Smooth muscle cell of the brain vasculature (primary cell): ENCODE results near the gene SEMA7A.
"Not testable (repeated sequence)": the region's sequence is repeated elsewhere in the genome, so short reads cannot be mapped to it uniquely, and the experiment has no call there.

Source experiments
- DNase-seq: peaks from one replicate; pipeline ENCODE4 v3.0.0-alpha.2; 2012; ENCODE audit warnings: low read depth, low spot score

SEMA7A gene, protein sequence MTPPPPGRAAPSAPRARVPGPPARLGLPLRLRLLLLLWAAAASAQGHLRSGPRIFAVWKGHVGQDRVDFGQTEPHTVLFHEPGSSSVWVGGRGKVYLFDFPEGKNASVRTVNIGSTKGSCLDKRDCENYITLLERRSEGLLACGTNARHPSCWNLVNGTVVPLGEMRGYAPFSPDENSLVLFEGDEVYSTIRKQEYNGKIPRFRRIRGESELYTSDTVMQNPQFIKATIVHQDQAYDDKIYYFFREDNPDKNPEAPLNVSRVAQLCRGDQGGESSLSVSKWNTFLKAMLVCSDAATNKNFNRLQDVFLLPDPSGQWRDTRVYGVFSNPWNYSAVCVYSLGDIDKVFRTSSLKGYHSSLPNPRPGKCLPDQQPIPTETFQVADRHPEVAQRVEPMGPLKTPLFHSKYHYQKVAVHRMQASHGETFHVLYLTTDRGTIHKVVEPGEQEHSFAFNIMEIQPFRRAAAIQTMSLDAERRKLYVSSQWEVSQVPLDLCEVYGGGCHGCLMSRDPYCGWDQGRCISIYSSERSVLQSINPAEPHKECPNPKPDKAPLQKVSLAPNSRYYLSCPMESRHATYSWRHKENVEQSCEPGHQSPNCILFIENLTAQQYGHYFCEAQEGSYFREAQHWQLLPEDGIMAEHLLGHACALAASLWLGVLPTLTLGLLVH

GRCh38 chr15:74433592-74434262 is at the start of gene SEMA7A:
Gene SEMA7A, minus strand, starts transcription at chr15:74433958. Its CDS starts 40 bp downstream, at chr15:74433918.
- no peak for DNase-seq

GRCh38 chr15:74482661-74483060 is 48.9 kb upstream of the SEMA7A start:
- no peak for DNase-seq

- not testable (repeated sequence) for DNase-seq
Observed at GRCh38 chr15:74480364-74480763, 46.6 kb upstream of the SEMA7A start.

DNA sequence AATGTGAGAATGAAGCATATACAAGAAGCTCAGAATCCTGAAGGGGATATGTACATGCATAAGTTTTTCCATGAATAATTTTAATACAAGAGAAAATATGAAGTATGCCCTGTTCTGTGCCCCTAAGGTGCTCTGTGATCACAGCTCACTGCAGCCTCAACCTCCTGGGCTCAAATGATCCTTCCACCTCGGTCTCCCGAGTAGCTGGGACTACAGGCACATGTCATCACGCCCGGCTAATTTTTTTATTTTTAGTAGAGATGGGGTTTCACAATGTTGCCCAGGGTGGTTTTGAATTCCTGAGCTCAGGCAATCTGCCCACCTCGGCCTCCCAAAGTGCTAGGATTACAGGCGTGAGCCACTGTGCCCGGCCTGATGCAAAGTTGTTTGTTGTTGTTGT is 37.9 kb upstream of the SEMA7A start:
- DNase-seq: not testable (repeated sequence)

DNA sequence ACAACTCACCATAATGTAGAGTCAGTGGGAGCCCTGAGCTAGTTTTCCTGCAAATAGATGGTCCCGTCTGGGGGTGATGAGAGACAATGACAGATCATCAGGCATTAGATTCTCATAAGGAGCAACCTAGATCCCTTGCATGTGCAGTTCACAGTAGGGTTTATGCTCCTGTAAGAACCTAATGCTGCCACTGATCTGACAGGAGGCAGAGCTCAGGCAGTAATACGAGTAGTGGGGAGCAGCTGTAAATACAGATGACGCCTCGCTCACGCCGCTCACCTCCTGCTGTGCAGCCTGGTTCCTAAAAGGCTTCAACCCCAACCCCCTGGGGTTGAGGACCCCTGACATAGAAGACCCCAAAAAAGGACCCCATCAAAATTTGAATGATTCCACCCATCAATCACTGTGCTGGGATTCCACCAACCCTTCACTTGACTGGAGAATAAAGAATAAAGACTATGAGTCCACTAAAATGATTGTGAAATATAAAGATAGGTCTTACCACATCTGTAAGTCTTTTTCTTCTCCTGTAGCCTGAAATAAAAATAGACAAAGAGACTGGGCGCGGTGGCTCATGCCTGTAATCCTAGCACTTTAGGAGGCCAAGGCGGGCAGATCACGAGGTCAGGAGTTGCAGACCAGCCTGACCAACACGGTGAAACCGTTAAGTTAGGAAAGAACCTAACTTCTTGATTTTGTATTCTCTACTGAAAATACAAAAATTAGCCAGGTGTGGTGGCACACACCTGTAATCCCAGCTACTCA is 37.1 kb upstream of the SEMA7A start:
- DNase-seq: no peak

DNA sequence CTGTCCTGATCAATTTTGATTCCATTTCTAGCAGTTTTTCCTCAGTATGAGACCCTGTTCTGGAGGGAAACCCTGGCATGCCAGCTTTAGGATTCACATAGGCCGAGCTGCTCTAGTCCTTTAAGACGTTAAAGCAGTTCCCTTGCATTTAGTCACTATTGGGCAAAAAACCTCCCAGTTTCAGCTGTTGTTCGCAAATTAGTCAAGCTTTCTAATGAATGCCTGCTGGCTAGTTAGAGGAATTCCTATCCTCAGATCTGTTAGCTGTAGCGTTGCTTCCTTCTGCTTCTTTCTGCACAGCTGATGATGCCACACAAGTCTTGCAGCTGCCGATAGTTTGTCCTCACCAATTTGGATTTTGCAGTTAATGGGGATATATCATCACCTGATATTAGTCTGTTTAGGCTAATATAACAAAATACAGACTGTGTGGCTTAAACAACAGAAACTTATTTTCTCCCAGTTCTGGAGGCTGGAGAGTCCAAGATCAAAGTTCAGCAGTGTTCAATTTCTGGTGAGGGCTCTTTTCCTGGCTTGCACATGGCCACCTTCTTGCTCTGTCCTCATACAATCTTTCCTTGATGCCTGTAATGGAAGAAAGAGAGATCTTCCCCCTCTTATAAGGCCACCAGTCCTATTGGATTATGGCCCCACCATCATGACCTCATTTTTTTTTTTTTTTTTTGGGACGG is 34.7 kb upstream of the SEMA7A start:
- DNase-seq: no peak

- no peak for DNase-seq
Observed at GRCh38 chr15:74466570-74466969, 32.8 kb upstream of the SEMA7A start.

GRCh38 chr15:74464897-74465296 is 31.1 kb upstream of the SEMA7A start:
- DNase-seq: no peak

GRCh38 chr15:74464216-74464615 is 30.5 kb upstream of the SEMA7A start:
- no peak for DNase-seq

DNA sequence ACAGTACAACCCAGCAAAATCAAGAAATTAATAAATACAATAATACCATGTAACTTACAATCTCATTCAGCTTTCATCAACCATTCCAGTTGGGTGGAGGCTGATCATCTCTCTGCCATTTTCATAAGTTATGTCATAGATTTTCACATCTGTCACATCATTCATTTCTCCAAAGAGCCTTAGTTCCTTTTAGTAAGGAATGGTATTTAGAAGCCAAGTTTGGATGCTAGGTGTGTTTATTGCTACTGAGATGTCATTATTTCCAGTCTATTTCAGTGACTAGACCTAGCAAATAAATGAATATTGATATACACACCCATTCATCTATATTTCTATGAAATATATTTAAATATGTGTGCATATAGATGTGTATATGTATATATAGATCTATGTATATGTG is 29.9 kb upstream of the SEMA7A start:
- no peak for DNase-seq

DNA sequence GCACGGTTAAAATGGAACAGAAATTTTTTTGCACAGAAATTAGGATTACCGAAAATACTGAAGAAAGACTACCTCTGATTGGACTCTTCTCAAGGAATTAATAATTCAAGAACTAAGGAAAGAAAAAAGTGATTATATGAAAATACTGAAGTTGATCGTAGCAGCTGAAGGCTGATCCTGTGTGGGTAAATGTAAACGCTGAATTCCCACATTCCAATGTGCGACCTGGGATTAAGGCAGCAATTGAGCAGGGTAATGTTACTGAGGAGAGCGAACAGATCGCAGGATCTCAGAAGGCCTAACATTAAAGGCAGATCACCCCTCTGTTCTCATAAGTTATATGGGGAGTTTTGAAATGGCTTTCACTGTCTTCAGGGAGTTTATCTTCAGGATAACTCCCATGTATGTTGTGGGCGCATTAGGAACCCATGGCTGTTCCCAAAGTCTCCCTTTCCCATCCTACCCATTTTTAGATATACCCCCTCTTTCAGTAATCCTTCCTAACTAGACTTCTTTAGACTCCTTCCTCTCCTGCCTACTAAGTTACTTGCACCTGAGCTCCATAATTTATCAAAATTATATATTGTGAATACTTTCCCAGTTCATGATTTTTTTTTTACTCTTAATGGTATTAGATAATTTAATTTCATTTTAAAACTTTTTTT is 28.2 kb upstream of the SEMA7A start:
- DNase-seq: no peak

DNA sequence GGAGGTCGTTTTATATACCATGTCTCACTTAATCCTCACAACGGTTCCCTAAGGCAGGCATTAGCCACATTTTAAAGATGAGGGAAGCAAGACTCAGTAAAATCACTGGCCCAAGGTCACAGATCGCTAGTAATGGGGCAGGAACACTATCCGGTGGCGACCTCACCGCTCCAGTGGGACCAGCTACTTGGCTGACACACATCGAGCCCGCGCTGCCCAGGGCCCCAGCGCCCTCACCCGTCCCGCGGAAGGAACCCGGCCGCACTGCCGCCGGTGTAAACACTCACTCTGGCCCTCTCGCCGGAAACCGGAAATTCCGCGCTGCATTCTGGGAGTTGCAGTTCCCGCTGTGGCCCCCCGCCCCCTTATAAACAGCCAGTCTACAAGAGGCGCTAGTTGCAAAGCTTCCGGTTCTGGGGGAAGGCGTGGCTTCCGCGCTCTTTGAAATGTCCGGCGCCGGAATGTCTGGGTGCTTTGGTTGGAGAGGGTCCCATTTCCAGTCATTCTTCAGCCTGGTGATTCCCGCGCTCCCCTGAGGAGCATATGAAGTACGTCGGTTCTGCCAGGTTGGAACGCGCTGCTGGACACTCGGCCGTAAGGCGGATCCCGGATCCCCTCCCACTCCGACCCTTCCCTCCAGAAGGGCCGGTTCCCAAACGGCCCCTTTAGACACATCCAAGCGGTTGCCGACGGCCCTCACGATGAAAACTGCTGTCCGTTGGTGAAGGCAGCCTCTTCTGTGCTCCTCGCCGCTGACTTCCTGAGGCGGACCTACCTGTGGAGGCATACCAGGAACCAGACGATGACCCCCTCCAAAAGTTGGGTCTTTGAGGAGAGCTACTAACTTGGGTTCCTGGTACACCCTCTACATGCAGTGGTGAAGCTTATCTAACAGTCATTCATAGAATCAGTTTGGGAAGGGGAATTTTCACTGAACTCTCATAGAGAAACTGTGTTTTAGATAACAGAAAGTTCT is 27.4 kb upstream of the SEMA7A start, which contains the start of gene UBL7:
UBL7 (minus strand) TSS at position 290 of the 976 bp plus-strand sequence. CDS start 2,293 bp downstream, outside the sequence.
- peak; percentile 87 for DNase-seq

- no peak for DNase-seq
Observed at GRCh38 chr15:74460298-74460697, 26.5 kb upstream of the SEMA7A start.

DNA sequence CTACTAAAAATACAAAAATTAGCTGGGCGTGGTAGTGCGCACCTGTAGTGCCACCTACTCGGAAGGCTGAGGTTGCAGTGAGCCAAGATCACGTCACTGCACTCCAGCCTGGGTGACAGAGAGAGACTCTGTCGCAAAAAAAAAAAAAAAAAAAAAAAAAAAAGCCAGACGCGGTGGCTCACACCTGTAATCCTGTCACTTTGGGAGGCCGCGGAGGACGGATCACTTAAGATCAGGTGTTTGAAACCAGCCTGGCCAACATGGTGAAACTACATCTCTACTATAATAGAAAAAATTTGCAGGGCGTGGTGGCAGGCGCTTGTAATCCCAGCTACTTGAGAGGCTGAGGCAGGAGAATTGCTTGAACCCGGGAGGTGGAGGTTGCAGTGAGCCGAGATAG is 26.0 kb upstream of the SEMA7A start:
- not testable (repeated sequence) for DNase-seq

- DNase-seq: no peak
Observed at GRCh38 chr15:74458473-74458872, 24.7 kb upstream of the SEMA7A start.

- DNase-seq: not testable (repeated sequence)
Observed at GRCh38 chr15:74457036-74457435, 23.3 kb upstream of the SEMA7A start.

GRCh38 chr15:74454764-74455500 is 21.2 kb upstream of the SEMA7A start:
- no peak for DNase-seq

DNA sequence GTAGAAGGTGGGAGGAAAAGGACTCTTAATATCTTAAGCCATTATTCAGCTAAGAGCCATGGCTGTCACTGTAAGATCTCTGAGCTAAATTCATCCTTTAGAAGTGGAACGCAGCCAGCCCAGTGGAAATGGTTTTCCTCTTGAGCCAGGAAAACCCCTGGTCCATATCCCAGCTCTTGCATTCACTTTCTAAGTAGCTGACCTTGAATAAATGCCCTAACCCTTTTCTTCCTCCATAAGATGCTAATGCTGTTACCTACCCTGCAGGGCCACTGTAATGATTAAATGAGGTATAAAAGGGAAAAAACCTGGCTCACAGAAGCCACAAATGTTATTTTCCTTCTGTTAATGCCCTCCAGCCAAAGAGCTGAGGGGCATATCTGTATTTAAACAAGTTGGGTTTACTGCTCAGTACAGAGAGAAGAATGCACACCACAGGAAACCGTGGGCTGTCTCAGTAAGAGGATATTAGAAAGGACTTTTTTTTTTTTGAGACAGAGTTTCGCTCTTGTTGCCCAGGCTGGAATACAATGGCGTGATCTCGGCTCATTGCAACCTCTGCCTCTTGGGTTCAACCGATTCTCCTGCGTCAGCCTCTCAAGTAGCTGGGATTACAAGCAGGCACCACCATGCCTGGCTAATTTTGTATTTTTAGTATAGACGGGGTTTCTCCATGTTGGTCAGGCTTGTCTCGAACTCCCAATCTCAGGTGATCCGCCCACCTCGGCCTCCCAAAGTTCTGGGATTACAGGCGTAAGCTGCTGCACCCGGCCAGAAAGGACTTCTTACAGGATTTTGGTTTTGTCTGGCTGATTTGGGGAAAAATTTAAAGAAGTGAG is 20.4 kb upstream of the SEMA7A start:
- no peak for DNase-seq
